Ishikawa (cell line): ENCODE measurements around the gene TMEM52.

Experiments
- CEBPB ChIP-seq: IDR thresholded peaks from 2 replicates; pipeline ENCODE4 v1.6.1; 2012
- EGR1 ChIP-seq: IDR thresholded peaks from 2 replicates; pipeline ENCODE4 v1.6.1; 2012
- EP300 ChIP-seq: IDR thresholded peaks from 2 replicates; pipeline ENCODE4 v1.6.1; 2012; ENCODE audit warnings: borderline replicate concordance
- FOXM1 ChIP-seq: IDR thresholded peaks from 2 replicates; pipeline ENCODE4 v1.6.1; 2012; ENCODE audit warnings: low read depth, borderline replicate concordance
- MAX ChIP-seq: IDR thresholded peaks from 2 replicates; pipeline ENCODE4 v1.6.1; 2012
- NFIC ChIP-seq: IDR thresholded peaks from 2 replicates; pipeline ENCODE4 v1.6.1; 2012
- REST ChIP-seq: IDR thresholded peaks from 2 replicates; pipeline ENCODE4 v1.6.1; 2012; ENCODE audit warnings: low read depth, mild to moderate bottlenecking
- TAF1 ChIP-seq: IDR thresholded peaks from 2 replicates; pipeline ENCODE4 v1.6.1; 2012; ENCODE audit warnings: low read depth, mild to moderate bottlenecking
- USF1 ChIP-seq: IDR thresholded peaks from 2 replicates; pipeline ENCODE4 v1.6.1; 2012

DNA sequence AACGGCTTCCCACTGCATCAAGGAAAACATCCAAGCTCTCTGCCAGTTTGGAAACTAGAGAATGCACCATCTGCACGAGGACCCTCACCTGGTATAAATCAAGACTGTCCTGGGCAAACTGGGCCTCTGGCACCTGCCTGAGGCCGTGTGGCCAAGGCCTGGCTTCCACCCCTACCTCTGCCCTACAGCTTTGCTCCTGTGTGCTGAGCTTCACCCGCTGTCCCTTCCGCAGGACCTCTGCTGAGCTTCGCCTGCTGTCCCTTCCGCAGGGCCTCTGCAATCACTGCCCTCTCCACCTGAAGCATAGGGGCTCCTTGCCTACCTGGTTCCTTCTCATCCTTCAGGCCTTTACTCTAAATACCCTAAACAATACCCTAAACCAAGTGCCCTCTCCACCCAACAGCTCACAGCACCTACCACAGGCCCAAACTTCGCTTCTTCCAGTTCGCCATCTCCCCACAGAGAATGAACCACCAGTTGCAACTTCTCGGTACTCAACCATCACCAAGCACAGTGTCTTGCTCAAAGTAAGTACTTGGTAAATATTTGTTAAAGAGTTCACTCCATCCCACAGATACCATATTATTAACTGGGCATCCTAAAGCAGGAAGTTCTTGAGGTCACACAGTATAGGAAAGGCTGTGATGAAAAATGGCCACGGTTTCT, 46.6 kb downstream of the TMEM52 start:
- TF ChIP-seq EGR1 (no peak), TAF1 (no peak), NFIC (no peak), MAX (no peak), EP300 (no peak), REST (no peak), FOXM1 (no peak), CEBPB (no peak), USF1 (no peak)
